Body of pancreas (tissue), 4 donors: ENCODE data around the gene DIAPH3. TPM values are rescaled to one million over a fixed set of nuclear protein-coding genes. Genes with fewer than 3 reads are reported as not detected.
A peak's percentile ranks its signal among the peaks of the same experiment; 100 is the strongest.

Experiments used
- ATAC-seq: fragments of 150-250 bp; one replicate; pipeline ENCODE4 v1.9.1; 2016
- DNase-seq, 4 donors: peaks; one replicate each; pipeline ENCODE4 v3.0.0-alpha.2; 2019
- H3K27ac ChIP-seq, 4 donors: fragments of 200-600 bp; sonication (generic); 1 replicate in 3 of 4; 2 replicates in 1 of 4; pipeline versions ENCODE4 v1.5.1 to v1.6.1; 2016 to 2019; ENCODE audit warnings: mild to moderate bottlenecking in 1 of 4, mixed read lengths in 1 of 4, moderate library complexity in 1 of 4
- H3K27me3 ChIP-seq, 2 donors: fragments of 200-600 bp; sonication (generic); one replicate each; pipeline ENCODE4 v1.6.0; 2016; ENCODE audit warnings: mild to moderate bottlenecking in 1 of 2
- H3K36me3 ChIP-seq, 2 donors: fragments of 200-600 bp; sonication (generic); replicated peaks in 1 of 2; 2 replicates each; pipeline ENCODE4 v1.5.1; 2016; ENCODE audit warnings: low read depth in 2 of 2; ENCODE audit not compliant: insufficient read depth in 1 of 2
- H3K4me1 ChIP-seq: fragments of 200-600 bp; sonication (generic); one replicate; pipeline ENCODE4 v1.6.0; 2016
- H3K4me3 ChIP-seq, 2 donors: fragments of 200-600 bp; sonication (generic); 1 replicate in 1 of 2; 2 replicates in 1 of 2; pipeline ENCODE4 v1.5.1; 2016 to 2019
- H3K9me3 ChIP-seq, 3 donors: fragments of 200-600 bp; sonication (generic); 1 replicate in 2 of 3; 2 replicates in 1 of 3; pipeline ENCODE4 v1.5.1; 2016
- POLR2A ChIP-seq, 3 donors: fragments of 450-650 bp; IDR thresholded peaks; one replicate each; pipeline ENCODE4 v1.6.1; 2016; ENCODE audit warnings: antibody characterized with exemption in 3 of 3, mild to moderate bottlenecking in 2 of 3
- WGBS, 2 donors: methylation state at CpG; one replicate each; pipeline ENCODE4 v1.1.5; 2017; 5-methylcytosine and 5-hydroxymethylcytosine counted together
- intact Hi-C: fragments of 100-400 bp; cut with DNase I; formaldehyde crosslinking; loops from one replicate; pipeline ENCODE4 v1.15.1; 2023
- total RNA-seq, 2 donors: library from RNA; depleted of rRNA; stranded (reverse); fragments of >200 nt; gene quantifications; one replicate each; pipeline ENCODE4 v1.1.0, GENCODE V29; 2016
- TF ChIP-seq, protein P1 (sequence below), 7 experiments: fragments of 450-650 bp in 4 of 7; fragments of 200-600 bp in 3 of 7; sonication (generic) in 3 of 7; IDR thresholded peaks; one replicate each; pipeline ENCODE4 v1.5.1; 2016 to 2019; ENCODE audit warnings: antibody characterized with exemption in 7 of 7

DIAPH3 gene
- total RNA-seq, 2 donors from 2014 or later, result 0.33 to 0.78 TPM

DNA sequence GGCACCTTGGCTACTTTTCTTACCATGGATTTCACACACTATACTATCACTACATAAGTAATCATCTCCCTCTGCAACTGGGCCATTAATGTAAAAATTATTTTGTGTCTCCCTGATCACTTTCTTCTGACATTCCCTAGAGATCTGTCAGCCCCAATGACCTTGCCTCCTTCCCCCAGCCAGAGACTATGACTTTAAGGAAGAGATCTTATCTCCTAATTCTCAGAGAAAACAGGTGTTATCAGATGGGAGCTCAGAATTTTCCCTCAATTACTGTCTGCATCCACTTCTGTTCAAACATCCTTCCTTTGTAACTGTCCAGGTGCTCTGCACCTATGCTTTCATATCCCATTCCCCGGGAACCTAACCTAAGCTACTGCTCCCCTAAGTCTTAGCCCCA is 397.5 kb downstream of the DIAPH3 start:
- TF ChIP-seq, protein P1, sequence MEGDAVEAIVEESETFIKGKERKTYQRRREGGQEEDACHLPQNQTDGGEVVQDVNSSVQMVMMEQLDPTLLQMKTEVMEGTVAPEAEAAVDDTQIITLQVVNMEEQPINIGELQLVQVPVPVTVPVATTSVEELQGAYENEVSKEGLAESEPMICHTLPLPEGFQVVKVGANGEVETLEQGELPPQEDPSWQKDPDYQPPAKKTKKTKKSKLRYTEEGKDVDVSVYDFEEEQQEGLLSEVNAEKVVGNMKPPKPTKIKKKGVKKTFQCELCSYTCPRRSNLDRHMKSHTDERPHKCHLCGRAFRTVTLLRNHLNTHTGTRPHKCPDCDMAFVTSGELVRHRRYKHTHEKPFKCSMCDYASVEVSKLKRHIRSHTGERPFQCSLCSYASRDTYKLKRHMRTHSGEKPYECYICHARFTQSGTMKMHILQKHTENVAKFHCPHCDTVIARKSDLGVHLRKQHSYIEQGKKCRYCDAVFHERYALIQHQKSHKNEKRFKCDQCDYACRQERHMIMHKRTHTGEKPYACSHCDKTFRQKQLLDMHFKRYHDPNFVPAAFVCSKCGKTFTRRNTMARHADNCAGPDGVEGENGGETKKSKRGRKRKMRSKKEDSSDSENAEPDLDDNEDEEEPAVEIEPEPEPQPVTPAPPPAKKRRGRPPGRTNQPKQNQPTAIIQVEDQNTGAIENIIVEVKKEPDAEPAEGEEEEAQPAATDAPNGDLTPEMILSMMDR (IDR thresholded peaks at IDR 0.05), result no peak
- no peak for TF ChIP-seq POLR2A (IDR thresholded peaks at IDR 0.05)
- no peaks in the 10 kb centered on the region for H3K27me3 ChIP-seq
- no peak for DNase-seq
- H3K9me3 ChIP-seq, result no peaks in the 10 kb centered on the region
- 96 to 100% methylated on average over 1 of the region's 1 CpG for WGBS, 2 donors
- no peak overlapping the region for H3K27ac ChIP-seq
- intact Hi-C loops, result no loop called here
- no peak for ATAC-seq
- peaks cover 6% of the 10 kb centered on the region for H3K4me1 ChIP-seq
- no peak overlapping the region for H3K4me3 ChIP-seq
- no peaks in the 10 kb centered on the region for H3K36me3 ChIP-seq

DNA sequence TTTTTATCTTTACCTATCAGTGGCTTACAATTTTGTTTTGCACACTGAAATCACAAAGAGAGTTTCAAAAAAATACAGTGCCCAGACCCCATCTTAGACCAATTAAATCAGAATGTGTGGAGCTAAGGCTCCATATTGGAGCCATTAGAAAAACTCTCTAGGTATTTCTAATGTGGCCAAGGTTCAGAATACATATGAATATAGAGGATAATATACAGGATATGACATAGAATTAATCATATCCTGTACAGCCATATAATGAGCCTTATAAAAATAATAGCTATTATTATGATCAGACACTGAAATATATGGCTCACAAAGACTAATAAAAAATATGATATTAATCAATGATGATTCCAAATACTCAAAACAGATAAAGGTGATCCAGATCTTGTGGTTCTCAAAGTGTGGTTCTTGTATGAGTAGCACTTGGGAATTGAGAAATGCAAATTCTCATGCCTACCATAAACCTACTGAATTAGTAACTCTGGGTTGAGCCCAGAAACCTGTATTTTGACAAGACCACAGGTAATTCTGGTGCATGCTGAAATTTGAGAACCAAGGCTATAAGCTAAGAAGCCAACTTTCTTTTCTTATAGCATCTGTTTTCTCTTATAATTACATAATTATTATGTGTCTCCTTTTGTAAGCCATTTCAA is 408.0 kb downstream of the DIAPH3 start:
- TF ChIP-seq POLR2A (IDR thresholded peaks at IDR 0.05), result no peak
- TF ChIP-seq, protein P1 (IDR thresholded peaks at IDR 0.05), result no peak
- no peaks in the 10 kb centered on the region for H3K9me3 ChIP-seq
- ATAC-seq (no peak), DNase-seq (no peak)
- no peaks in the 10 kb centered on the region for H3K27me3 ChIP-seq
- H3K36me3 ChIP-seq, result no peaks in the 10 kb centered on the region
- no peaks in the 10 kb centered on the region for H3K4me1 ChIP-seq
- H3K27ac ChIP-seq, result no peak overlapping the region
- H3K4me3 ChIP-seq, result no peak overlapping the region
- intact Hi-C loops, result no loop called here

DNA sequence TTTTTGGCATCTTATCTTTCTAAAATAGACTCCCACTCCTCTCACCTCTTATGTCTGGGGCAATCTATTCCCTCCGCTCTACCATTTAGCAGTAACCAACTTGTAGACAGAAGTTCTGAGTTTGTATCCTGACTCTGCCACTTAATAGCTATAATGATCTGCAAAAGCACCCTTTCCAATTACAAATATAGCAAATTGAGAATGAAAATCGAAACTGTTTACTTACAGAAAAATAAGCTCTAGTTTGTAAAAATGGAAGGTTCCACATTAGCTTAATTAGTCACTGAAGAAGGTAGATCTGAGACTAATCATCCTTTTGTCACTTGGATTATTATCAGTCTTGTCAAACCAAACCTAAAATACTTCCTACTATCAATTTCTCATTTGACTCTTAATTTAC is 409.3 kb downstream of the DIAPH3 start:
- Histone ChIP-seq H3K4me3 (no peak overlapping the region), H3K27ac (no peak overlapping the region), H3K36me3 (no peaks in the 10 kb centered on the region), H3K4me1 (no peaks in the 10 kb centered on the region), H3K9me3 (no peaks in the 10 kb centered on the region), H3K27me3 (no peaks in the 10 kb centered on the region)
- WGBS, 2 donors, result 85 to 87% methylated on average over 2 of the region's 2 CpGs
- ATAC-seq, result no peak
- intact Hi-C loops, result no loop called here
- TF ChIP-seq POLR2A (IDR thresholded peaks at IDR 0.05), result no peak
- TF ChIP-seq, protein P1 (IDR thresholded peaks at IDR 0.05), result no peak
- DNase-seq, result no peak

DNA sequence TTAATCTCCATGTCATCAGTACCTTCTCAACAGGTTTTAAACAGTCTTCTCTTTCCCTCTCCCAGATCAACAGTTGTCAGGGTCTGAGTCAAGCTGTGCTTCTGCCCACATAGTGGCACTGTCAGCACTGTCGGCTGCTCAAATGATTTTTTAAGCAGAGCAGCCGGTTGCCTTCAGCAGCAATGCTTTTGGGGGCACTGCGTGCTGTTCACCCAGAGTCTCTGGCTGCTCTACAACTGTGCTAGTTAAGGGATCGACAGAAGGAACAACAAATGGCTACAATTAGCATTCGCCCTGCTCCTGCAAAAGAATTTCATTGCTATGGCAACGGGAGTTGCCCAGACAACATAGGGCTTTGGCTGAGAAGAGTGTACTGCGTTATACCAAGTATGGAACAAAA is 412.9 kb downstream of the DIAPH3 start:
- peak; percentile 15 to 31 (median 20) for DNase-seq
- ATAC-seq, result peak; percentile 71

More for the DNA sequence above, 412.9 kb downstream of the DIAPH3 start:
- intact Hi-C loops, result no loop called here
- Histone ChIP-seq H3K27ac (no peak overlapping the region), H3K4me3 (no peak overlapping the region), H3K9me3 (no peaks in the 10 kb centered on the region), H3K27me3 (no peaks in the 10 kb centered on the region), H3K4me1 (no peaks in the 10 kb centered on the region), H3K36me3 (no peaks in the 10 kb centered on the region)
- TF ChIP-seq POLR2A (IDR thresholded peaks at IDR 0.05), result no peak
- TF ChIP-seq, protein P1 (IDR thresholded peaks at IDR 0.05), result no peak
- 37 to 38% methylated on average over 7 of the region's 7 CpGs for WGBS, 2 donors
